ENCODE results near the gene VWA8.

- TF ChIP-seq TAF1 (IDR thresholded peaks at IDR 0.05; ENCODE audit: borderline replicate concordance, insufficient read depth, low read length) = no peak
- no peak for TF ChIP-seq SIN3A (IDR thresholded peaks at IDR 0.05; ENCODE audit: borderline replicate concordance, insufficient read depth, low read length)
- TF ChIP-seq POLR2AphosphoS5 (IDR thresholded peaks at IDR 0.05; ENCODE audit: low read depth, low read length) = no peak
- TF ChIP-seq REST (IDR thresholded peaks at IDR 0.05; ENCODE audit: insufficient read depth in 1 of 2, low read depth in 2 of 2, low read length in 2 of 2) = no peak
- no peak for TF ChIP-seq FOXP2 (optimal IDR thresholded peaks at IDR 0.05; ENCODE audit: borderline replicate concordance, extremely low read depth, extremely low read length, insufficient read depth)
Observed at GRCh38 chr13:41579881-41580280, 381.0 kb downstream of the VWA8 start.
